Adrenal gland (tissue), 5 donors: ENCODE measurements around the gene MKKS.

Experiments
- CTCF ChIP-seq, 6 experiments: fragments of 450-650 bp in 4 of 6; fragments of 200-600 bp in 2 of 6; sonication (generic) in 1 of 6; IDR thresholded peaks; 1 replicate in 5 of 6; 2 replicates in 1 of 6; pipeline versions ENCODE4 v1.5.1 to v1.8.0; 2016 to 2021; ENCODE audit warnings: antibody characterized with exemption in 6 of 6, mild to moderate bottlenecking in 2 of 6, moderate library complexity in 1 of 6
- POLR2A ChIP-seq, 2 donors: fragments of 450-650 bp; IDR thresholded peaks; one replicate each; pipeline ENCODE4 v1.6.1; 2017; ENCODE audit warnings: antibody characterized with exemption in 2 of 2, mild to moderate bottlenecking in 2 of 2, moderate library complexity in 1 of 2
- donor health status: DM: no; HTN: no; CAD: no.

GRCh38 chr20:10481676-10482075 is 47.7 kb upstream of the MKKS start:
- TF ChIP-seq CTCF (IDR thresholded peaks at IDR 0.05) (no peak), POLR2A (IDR thresholded peaks at IDR 0.05) (no peak)
